Spleen (tissue), 7 donors: ENCODE data around the gene MBIP.

ENCODE experiments used
- CTCF ChIP-seq, 11 experiments: fragments of 200-600 bp in 7 of 11; fragments of 450-650 bp in 4 of 11; sonication (generic) in 4 of 11; IDR thresholded peaks in 8 of 11; conservative IDR thresholded peaks in 3 of 11; 1 replicate in 7 of 11; 2 replicates in 4 of 11; pipeline versions ENCODE4 v1.4.0 to v1.8.0; 2016 to 2021; ENCODE audit warnings: antibody characterized with exemption in 11 of 11, inconsistent platforms in 4 of 11, mild to moderate bottlenecking in 1 of 11
- POLR2A ChIP-seq, 3 donors: fragments of 450-650 bp; IDR thresholded peaks; one replicate each; pipeline ENCODE4 v1.5.1; 2017; ENCODE audit warnings: antibody characterized with exemption in 3 of 3, mild to moderate bottlenecking in 1 of 3
- POLR2AphosphoS5 ChIP-seq, 3 donors: sonication (generic); formaldehyde crosslinking; IDR thresholded peaks; one replicate each; pipeline ENCODE4 v1.5.1; 2017; ENCODE audit warnings: antibody characterized with exemption in 3 of 3
- donor health status: DM: no; HTN: no; CAD: no; lungs with moderate emphysema.
- donor health status: DM: no; HTN: no; CAD: no.
- donor health status: DM: no; HTN: no; CAD: no.

DNA sequence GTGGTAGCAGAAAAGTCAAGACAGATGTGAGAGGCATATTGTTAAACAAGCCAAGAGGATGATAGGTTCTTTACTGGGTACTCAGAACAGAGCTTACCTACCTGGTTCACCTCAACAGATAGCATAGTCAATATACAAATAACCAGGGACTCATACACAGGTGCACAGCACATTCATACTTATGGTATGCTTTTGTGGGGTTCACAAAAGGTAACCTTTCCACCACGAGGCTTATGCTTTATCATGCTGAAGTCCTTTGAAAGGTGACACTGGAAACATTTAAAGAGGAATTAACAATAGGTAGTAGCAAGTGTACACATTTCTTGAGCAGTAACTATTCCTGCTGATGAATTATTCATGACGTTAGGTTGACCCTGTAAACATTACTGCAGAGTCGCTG lies 42.2 kb upstream of the MBIP start:
- TF ChIP-seq CTCF (IDR thresholded peaks at IDR 0.05 in 8 of 11, conservative IDR thresholded peaks at IDR 0.05 in 3 of 11): no peak
- TF ChIP-seq POLR2A (IDR thresholded peaks at IDR 0.05): no peak
- TF ChIP-seq POLR2AphosphoS5 (IDR thresholded peaks at IDR 0.05): no peak
